Calu3 (cell line): ENCODE results near the gene CNTNAP4. TPM values are rescaled to one million over a fixed set of nuclear protein-coding genes. Genes with fewer than 3 reads are reported as not detected.

Experiments used
- BruUV-seq: library from RNA; stranded (reverse); fragments of 400-500 nt; replicated peaks from 2 replicates; lab custom pipeline; 2021; lab: Mats Ljungman, UMichigan
- CTCF ChIA-PET: fragments of 300-600 bp; sonication (Branson Sonifier 250); formaldehyde crosslinking; loops from one replicate; lab custom pipeline; 2022; ENCODE audit warnings: antibody characterized with exemption; lab: Charles Lee
- DNase-seq: peaks from one replicate; pipeline ENCODE4 v3.0.0; 2022
- H3K27ac Mint-ChIP-seq: one replicate; pipeline ENCODE4 v1.8.0; 2022; ENCODE audit warnings: mixed read lengths; ENCODE audit not compliant: unreplicated experiment
- H3K27me3 Mint-ChIP-seq: one replicate; pipeline ENCODE4 v1.8.0; 2022; ENCODE audit warnings: mixed read lengths; ENCODE audit not compliant: unreplicated experiment
- H3K36me3 Mint-ChIP-seq: one replicate; pipeline ENCODE4 v1.8.0; 2022; ENCODE audit warnings: mild to moderate bottlenecking, moderate library complexity, mixed read lengths; ENCODE audit not compliant: insufficient read depth, unreplicated experiment
- H3K4me1 Mint-ChIP-seq: one replicate; pipeline ENCODE4 v1.8.0; 2022; ENCODE audit warnings: mild to moderate bottlenecking, low read depth, mixed read lengths; ENCODE audit not compliant: unreplicated experiment
- H3K4me3 Mint-ChIP-seq: one replicate; pipeline ENCODE4 v1.8.0; 2022; ENCODE audit warnings: mild to moderate bottlenecking, low read depth, moderate library complexity, mixed read lengths; ENCODE audit not compliant: unreplicated experiment
- H3K9me3 Mint-ChIP-seq: one replicate; pipeline ENCODE4 v1.8.0; 2022; ENCODE audit warnings: low read depth, mixed read lengths; ENCODE audit not compliant: unreplicated experiment
- intact Hi-C: fragments of 100-400 bp; cut with micrococcal nuclease; formaldehyde crosslinking; loops from one replicate; pipeline ENCODE4 v1.10.0; 2022; ENCODE audit not compliant: unreplicated experiment
- total RNA-seq: library from RNA; stranded (reverse); gene quantifications from 2 replicates; pipeline ENCODE4 v1.2.3, GENCODE V29; 2022
- TF ChIP-seq, protein P1 (sequence below): fragments of 200-600 bp; IDR thresholded peaks from one replicate; pipeline ENCODE4 v1.8.0; 2022; ENCODE audit warnings: antibody characterized with exemption; ENCODE audit not compliant: unreplicated experiment

The CNTNAP4 gene
- total RNA-seq, 1 experiment from 2014 or later: not detected

DNA sequence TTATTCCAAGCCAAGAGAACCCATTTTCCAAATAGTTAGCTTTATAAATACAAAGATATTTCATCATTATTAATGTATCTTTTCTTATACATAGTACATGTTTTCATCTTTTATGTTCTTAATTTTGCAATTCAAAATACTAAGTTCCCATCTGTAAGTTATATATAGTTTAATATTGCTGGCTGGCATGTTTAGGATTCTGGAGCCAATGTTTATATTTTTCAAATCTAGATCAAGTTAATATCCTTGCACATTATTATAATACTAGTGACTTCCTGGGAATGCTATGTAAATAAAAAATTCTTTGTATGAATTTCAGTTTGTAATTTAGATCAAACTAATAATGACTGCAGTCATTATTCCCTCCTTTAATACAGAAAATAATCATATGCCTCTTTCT lies 189.7 kb downstream of the CNTNAP4 start:
- H3K36me3 Mint-ChIP-seq: no peaks in the 10 kb centered on the region
- TF ChIP-seq, protein P1, sequence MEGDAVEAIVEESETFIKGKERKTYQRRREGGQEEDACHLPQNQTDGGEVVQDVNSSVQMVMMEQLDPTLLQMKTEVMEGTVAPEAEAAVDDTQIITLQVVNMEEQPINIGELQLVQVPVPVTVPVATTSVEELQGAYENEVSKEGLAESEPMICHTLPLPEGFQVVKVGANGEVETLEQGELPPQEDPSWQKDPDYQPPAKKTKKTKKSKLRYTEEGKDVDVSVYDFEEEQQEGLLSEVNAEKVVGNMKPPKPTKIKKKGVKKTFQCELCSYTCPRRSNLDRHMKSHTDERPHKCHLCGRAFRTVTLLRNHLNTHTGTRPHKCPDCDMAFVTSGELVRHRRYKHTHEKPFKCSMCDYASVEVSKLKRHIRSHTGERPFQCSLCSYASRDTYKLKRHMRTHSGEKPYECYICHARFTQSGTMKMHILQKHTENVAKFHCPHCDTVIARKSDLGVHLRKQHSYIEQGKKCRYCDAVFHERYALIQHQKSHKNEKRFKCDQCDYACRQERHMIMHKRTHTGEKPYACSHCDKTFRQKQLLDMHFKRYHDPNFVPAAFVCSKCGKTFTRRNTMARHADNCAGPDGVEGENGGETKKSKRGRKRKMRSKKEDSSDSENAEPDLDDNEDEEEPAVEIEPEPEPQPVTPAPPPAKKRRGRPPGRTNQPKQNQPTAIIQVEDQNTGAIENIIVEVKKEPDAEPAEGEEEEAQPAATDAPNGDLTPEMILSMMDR: no peak
- H3K9me3 Mint-ChIP-seq: peaks cover 4% of the 10 kb centered on the region
- no peak overlapping the region for H3K27ac Mint-ChIP-seq
- CTCF ChIA-PET: no interaction called here
- no TSS peak for BruUV-seq
- intact Hi-C loops: no loop called here
- H3K27me3 Mint-ChIP-seq: no peaks in the 10 kb centered on the region
- no peaks in the 10 kb centered on the region for H3K4me1 Mint-ChIP-seq
- DNase-seq: no peak
- H3K4me3 Mint-ChIP-seq: no peak overlapping the region

DNA sequence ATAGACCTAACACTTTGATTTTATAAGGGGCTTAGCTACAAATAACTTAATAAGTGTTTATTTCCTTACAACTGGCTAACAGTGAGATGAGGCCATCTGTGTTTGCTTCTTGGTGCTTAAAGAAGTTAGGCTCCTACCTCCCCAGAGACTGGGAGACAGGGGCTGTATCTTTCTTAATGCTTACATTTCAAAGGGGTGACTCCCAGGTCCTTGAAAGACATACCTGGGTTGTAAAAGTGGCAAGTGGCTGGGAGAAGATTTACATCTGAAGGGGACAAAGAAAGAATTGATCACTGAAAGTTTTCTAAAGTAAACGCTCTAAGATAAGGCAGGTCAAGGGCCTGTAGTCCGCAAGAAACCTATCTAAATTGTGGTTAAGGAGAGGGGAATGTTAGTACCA lies 196.8 kb downstream of the CNTNAP4 start:
- intact Hi-C loops: no loop called here
- CTCF ChIA-PET: no interaction called here
- no TSS peak for BruUV-seq
- no peak for DNase-seq
- TF ChIP-seq, protein P1: no peak
- Mint-ChIP-seq H3K27ac (no peak overlapping the region), H3K4me3 (no peak overlapping the region), H3K4me1 (no peaks in the 10 kb centered on the region), H3K36me3 (no peaks in the 10 kb centered on the region), H3K27me3 (no peaks in the 10 kb centered on the region), H3K9me3 (peaks cover 6% of the 10 kb centered on the region)

DNA sequence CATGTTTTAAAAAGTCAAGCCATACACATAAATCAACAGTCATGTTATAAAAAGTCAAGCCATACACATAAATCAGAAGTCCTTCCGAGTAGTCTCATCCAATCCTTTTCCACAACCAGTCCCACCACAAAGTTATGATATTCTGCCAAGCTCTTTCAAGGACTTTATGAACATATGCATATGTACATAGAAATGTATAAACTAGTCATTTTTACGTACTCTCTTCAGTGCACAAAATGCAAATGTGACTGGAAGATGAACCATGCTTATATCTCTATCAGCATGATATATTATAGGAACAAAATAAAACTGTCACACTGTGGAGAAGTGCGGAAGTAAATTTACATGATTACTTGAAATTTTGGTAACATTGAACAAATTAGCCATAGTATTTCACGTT lies 200.9 kb downstream of the CNTNAP4 start:
- H3K27me3 Mint-ChIP-seq: no peaks in the 10 kb centered on the region
- no peak overlapping the region for H3K27ac Mint-ChIP-seq
- H3K4me3 Mint-ChIP-seq: no peak overlapping the region
- H3K4me1 Mint-ChIP-seq: no peaks in the 10 kb centered on the region
- CTCF ChIA-PET: no interaction called here
- no TSS peak for BruUV-seq
- intact Hi-C loops: no loop called here
- DNase-seq: no peak
- TF ChIP-seq, protein P1: no peak
- H3K36me3 Mint-ChIP-seq: no peaks in the 10 kb centered on the region
- peaks cover 3% of the 10 kb centered on the region for H3K9me3 Mint-ChIP-seq

DNA sequence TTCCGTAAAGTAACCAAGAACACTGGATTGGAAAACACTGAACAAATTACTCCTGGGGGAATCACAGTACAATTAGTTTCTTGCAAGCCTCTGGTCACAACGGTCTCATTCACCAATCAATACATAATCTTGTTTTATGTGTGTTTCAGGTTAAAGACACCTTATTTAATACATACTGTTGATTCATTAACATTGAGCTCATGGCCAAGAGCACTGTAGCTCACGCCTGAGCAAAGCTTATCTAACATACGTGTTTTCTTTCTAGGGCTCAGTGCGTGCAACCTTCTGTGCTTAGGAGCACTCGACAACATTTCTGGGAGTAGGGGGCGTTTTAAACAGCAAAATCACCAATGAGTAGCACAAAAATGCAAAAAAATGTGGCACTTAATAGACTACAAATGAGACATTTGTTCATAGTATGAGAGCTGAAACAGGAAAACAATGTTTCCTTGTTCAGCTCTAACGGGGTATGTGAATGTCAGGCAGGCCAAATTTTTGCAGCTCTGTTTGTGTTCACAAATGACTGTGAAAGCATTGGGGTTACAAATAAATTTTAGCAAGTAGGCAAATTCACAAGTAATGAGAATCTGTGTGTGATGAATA lies 206.2 kb downstream of the CNTNAP4 start:
- H3K4me1 Mint-ChIP-seq: peaks cover 13% of the 10 kb centered on the region
- peaks cover 3% of the 10 kb centered on the region for H3K9me3 Mint-ChIP-seq
- DNase-seq: no peak
- H3K27ac Mint-ChIP-seq: no peak overlapping the region
- CTCF ChIA-PET: no interaction called here
- no TSS peak for BruUV-seq
- intact Hi-C loops: no loop called here
- no peaks in the 10 kb centered on the region for H3K36me3 Mint-ChIP-seq
- no peaks in the 10 kb centered on the region for H3K27me3 Mint-ChIP-seq
- TF ChIP-seq, protein P1: no peak
- H3K4me3 Mint-ChIP-seq: no peak overlapping the region
